DMS53 (cell line): ENCODE results near the gene ADAT2.
A peak's percentile ranks its signal among the peaks of the same experiment; 100 is the strongest.

Experiments
- DNase-seq: peaks from one replicate; lab custom pipeline; 2025; lab: John Stamatoyannopoulos, UW

ADAT2 gene

GRCh38 chr6:143397227-143398222, 53.0 kb downstream of the ADAT2 start:
- DNase-seq = peak; percentile 8

GRCh38 chr6:143396497-143397226, 53.8 kb downstream of the ADAT2 start:
- DNase-seq = no peak

- no peak for DNase-seq
Measured at GRCh38 chr6:143395699-143396098, 54.8 kb downstream of the ADAT2 start.

GRCh38 chr6:143394389-143394788, 56.1 kb downstream of the ADAT2 start:
- DNase-seq = no peak

- DNase-seq = no peak
Measured at GRCh38 chr6:143390278-143390677, 60.2 kb downstream of the ADAT2 start.

GRCh38 chr6:143385636-143386035, 64.9 kb downstream of the ADAT2 start:
- no peak for DNase-seq

GRCh38 chr6:143376861-143377260, 73.6 kb downstream of the ADAT2 start:
- no peak for DNase-seq

- no peak for DNase-seq
Measured at GRCh38 chr6:143376375-143376774, 74.1 kb downstream of the ADAT2 start.

GRCh38 chr6:143375022-143375585, 75.4 kb downstream of the ADAT2 start:
- DNase-seq = no peak

- peak; percentile 2 for DNase-seq
Measured at GRCh38 chr6:143374014-143374413, 76.5 kb downstream of the ADAT2 start.
